HL-60/S4 treated with retinoic acid at 250 ng/mL for 4 days and 3 days (cell line): ENCODE measurements around the gene RAPH1.

Experiments used
- in situ Hi-C: fragments of 300-500 bp; cut with MboI; formaldehyde crosslinking; loops from 2 replicates; pipeline ENCODE4 v1.7.0; 2022; ENCODE audit warnings: low sequenced_read_pairs

The RAPH1 gene

DNA sequence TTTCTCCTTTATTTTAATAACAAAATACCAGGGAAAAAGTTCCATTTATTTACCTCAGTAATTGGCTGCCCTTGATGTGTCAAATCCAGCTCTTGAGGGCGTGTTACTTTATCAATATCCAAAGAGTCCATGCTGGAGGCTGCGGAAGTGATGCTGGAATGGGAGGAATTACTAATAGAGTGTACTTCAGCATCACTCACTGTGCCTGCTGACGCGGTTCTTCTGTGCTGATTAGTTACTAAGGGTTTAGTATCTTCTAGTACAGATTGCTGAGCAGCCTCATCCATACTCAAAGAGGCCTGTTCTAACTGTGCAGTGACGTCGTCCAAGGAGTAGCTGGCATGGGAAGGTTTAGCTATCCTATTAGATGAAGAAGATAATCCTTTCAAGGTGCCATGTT is 45.6 kb downstream of the RAPH1 start:
- in situ Hi-C loops = loop anchor here (25.0 kb wide), 1 partner anchor 323 kb away; no protein-coding TSS in a partner anchor

DNA sequence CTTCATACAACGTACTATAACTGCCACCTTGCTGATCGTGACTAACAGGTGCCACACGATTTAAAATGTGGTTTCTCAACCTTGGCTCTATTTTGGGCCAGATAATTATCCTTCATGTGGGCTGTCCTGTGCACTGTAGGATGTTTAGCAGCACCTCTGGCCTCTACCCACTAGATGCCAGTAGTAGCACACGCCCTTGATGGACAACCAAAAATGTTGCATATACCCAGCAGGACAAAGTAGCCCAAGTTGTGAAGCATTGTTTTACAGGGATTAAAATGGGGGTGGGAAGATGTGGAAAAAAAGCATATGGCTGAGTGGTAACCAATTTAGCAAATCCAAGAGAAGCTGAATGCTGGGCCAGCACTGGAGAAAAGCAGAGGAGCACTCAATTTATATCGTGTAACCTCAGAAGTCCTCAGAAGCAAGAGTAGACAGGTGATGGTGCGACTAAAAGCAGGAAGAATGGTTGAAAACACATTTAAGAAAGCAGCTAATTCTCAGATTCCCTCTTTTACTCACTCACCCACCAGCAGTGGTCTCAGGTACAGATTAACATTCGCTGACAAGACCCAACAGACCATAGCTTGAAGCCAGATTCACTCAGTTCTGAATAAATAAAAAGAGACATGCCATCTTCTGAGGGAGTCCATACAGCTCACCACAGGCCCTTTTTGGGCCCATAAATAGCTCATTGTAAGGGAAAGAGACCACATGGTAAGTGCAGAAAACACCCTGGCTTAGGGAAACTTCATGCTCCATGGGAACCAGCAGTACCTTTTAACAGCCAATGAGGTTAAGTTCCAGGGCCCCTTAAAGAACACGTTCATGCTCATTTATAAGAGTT is 50.6 kb downstream of the RAPH1 start:
- in situ Hi-C loops = loop anchor here (25.0 kb wide), 1 partner anchor 328 kb away; no protein-coding TSS in a partner anchor

DNA sequence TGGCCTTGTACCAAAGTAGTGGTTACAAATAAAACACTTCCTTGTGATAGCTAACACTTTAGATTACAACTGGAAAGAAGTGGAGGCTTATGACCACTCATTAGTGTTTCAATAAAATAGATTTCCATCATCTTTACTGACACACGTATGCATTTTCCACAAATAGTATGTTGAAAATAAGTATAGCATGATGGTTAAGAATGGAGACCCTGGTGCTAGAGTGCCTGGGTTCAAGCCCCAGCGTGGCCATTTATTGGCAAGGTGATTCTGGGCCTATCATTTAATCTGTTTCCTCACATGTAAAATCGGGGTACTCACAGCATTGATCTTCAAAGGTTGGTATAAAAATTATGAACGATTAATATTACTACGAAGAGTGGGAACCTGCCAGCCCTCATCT is 54.5 kb downstream of the RAPH1 start:
- in situ Hi-C loops = loop anchor here (25.0 kb wide), 1 partner anchor 332 kb away; no protein-coding TSS in a partner anchor

DNA sequence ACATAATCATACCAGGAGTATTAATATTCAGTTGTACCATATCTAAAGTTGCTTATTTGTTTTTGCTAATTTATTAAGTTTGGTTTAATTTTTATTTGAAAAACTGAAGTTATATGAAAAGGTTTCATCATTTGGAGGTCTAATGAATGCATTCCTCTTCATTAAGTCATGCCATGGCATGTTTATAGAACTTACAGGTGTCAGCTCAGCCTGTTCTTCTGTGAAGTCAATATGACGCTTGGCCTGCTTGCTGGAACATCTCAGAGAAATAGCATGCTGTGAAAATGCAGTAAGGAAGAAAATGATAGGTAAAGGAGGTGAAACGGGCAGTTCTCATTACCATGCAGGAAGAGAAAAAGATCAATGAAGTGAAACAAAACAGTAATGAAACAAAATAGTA is 58.2 kb downstream of the RAPH1 start:
- in situ Hi-C loops = loop anchor here (25.0 kb wide), 1 partner anchor 335 kb away; no protein-coding TSS in a partner anchor

DNA sequence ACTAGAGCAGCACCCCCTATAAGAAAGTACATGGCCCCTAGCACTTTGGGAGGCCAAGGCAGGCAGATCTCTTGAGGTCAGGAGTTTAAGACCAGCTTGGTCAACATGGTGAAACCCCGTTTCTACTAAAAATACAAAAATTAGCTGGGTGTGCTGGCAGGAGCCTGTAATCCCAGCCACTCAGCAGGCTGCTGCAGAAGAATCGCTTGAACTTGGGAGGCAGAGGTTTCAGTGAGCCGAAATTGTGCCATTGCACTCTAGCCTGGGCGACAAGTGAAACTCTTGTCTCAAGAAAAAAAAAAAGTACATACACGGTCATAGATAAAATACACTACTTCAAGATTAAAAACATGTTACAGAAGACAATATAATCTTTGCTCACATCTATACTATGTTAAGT is 63.8 kb downstream of the RAPH1 start:
- in situ Hi-C loops = loop anchor here (25.0 kb wide), 1 partner anchor 884 kb away; no protein-coding TSS in a partner anchor

DNA sequence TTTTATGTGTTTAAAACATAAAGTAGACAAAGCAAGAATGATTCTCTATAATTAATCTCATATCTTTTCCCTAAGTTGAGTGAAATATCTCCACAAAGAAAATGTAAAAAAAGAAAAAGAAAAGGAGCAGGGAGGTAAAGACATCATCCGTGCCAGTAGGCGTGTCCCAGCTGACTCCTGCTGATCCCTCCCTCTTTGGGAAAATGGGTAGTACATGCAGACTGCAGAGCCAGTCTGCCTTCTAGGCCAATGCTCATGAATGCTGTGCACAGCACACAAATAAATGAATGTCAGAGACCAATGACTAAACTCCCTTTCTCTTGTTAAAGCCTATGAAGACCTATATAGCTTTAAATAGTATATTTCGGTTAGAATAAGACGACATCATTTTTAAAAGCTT is 64.7 kb downstream of the RAPH1 start:
- in situ Hi-C loops = loop anchor here (25.0 kb wide), 1 partner anchor 883 kb away; no protein-coding TSS in a partner anchor

DNA sequence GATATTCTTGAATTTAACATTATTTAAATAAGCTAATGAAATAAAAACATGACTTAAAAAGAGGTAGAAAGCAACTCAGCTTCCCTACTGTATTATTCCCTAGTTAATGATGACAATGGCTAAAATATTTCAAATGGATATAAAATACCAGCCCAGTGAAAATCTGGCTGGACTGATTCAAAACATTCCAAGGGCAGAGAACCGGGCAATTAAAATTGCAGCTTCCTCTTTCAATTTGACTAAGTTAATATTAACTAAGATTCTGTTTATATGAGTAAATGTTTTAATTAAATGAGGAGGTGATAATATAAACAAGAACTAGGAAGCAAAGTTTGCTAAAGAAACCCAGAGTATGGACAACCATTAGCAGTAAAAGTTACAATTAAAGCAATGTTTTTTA is 65.6 kb downstream of the RAPH1 start:
- in situ Hi-C loops = loop anchor here (25.0 kb wide), 1 partner anchor 882 kb away; no protein-coding TSS in a partner anchor

DNA sequence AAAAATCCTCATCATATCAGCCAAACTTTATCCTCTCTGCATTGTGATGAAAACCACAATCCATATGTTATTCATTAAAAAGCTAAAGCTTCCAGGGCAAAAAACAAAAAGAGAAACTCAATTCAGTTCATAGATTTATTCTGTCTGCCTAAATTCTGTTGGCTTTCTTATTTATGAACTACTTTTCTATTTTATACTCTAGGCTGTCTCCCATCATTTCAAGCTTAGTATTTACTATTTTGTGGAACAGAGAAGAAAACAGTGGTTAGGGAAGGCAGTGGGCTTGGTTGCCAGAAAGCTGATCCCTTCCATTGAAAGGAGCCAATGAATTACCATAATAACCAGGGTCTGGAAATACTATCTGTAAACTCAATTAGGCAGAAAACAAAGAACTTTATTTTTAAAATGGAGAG is 71.8 kb downstream of the RAPH1 start:
- in situ Hi-C loops = loop anchor here (25.0 kb wide), 1 partner anchor 876 kb away; no protein-coding TSS in a partner anchor

DNA sequence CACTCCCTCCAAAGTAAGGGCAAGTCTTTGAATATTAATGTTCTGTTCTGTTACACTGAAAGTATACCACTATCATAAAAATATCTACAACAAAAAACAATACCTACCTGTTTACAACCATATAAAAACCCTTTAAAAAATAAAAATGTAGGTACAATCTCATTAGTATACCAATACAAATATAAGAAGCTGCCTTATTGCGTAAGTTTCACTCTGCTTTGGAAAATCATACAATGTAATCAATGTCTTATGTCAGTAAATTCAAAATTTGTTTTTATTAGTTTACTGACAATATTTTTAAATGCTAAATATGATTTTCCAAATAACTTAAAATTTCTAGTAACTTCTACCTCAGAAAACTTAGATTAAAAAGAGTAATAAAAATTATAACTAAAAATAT is 72.8 kb downstream of the RAPH1 start:
- in situ Hi-C loops = loop anchor here (25.0 kb wide), 1 partner anchor 875 kb away; no protein-coding TSS in a partner anchor

DNA sequence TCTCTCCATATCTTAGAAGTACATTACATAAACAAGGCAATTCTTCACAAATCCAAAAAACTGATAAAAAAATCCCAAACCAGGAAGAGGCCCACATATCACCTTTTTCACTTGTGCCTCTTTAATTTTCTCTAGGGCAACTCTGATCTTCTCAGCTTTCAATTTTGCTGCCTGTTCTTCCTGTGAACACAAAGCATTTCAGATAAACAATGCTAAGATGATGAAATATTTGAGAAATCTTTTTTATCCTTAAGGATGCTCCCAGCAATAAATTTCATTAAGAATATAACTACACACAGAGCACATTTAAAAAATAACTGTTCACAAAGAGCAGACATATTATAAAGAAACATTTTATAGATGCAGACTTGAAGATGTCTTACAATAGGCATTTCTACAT is 73.4 kb downstream of the RAPH1 start:
- in situ Hi-C loops = loop anchor here (25.0 kb wide), 1 partner anchor 874 kb away; no protein-coding TSS in a partner anchor

DNA sequence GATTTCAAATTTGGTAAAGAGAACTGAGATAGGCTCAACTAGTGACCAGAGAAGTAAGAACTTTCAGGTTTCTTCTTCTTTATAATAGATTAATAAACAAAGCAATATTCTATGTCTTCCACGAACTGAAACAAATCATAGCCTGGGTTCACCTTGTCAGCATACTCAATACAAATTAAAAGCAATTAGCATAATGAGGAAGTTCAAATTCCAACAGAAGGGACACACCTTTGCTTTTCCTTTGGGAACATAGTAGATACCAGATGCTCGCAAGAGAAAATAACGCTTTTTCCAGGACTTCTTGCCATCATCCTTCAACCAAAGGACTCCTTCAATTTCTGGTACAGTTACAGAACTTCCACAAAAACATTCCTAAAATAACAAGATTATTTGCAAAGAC is 79.9 kb downstream of the RAPH1 start:
- in situ Hi-C loops = loop anchor here (25.0 kb wide), 1 partner anchor 868 kb away; no protein-coding TSS in a partner anchor

DNA sequence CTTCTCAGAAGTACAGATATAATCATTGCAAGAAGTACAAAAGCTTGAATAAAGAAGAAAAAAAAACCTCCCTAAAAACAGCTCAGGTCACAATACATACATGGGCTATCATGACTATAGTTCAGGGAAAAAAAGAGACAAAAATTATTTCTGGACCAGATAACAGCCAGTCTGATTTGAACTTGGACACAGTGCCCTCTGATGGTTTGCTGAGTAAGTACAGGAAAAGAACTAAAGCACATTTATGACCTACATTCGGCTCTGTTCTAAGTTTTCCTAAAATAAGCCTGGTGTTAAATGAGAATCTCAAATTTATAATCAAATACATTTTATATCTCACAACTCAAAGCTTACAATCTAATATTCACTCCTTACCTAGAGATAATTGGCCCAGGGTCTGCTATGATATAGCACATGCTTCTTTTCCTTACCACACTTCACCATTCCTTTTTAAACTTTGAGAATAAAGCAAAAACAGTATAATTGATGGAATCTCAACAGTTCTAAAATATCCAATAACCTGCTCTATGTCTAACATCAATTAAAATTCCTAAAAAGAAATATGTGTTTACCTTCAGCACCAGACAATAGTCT is 81.1 kb downstream of the RAPH1 start:
- in situ Hi-C loops = loop anchor here (25.0 kb wide), 1 partner anchor 867 kb away; no protein-coding TSS in a partner anchor

DNA sequence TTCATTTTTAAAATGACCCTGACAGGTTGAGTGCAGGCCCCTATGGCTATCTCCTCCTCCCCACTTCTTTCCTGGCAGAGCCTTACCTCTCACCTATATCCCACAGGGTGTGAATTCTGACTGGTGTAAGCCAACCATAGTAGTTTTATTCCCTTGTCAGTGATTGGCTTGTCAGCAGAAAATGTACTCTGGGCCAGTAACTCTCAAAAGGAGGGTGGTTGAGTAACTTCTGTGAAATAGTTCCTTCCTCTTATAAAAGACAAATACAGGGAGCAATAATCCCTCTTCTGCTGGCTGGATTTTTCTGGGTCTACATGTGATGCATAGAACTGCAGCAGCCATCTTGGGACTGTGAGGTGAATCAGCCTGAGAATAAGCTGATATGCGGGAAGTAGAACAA is 83.4 kb downstream of the RAPH1 start:
- in situ Hi-C loops = loop anchor here (25.0 kb wide), 1 partner anchor 864 kb away; no protein-coding TSS in a partner anchor

DNA sequence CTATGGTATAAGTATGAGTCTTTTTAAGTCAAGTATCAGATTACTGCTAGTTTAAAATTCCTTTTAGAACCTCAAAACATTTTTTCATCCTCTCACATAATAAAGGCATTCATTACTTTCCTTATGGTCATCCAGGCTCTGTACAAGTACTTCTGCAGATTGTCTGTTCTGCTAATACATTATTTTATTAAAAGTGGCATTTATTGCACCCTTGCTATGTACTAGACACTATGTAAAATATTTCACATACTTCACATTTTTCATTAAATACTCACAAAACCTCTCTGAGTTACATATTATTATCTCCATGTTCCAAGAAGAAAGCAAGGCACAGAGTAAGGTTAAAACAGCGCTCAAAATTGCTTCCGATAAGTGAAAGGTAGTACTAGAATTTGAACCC is 84.1 kb downstream of the RAPH1 start:
- in situ Hi-C loops = loop anchor here (25.0 kb wide), 1 partner anchor 864 kb away; no protein-coding TSS in a partner anchor

DNA sequence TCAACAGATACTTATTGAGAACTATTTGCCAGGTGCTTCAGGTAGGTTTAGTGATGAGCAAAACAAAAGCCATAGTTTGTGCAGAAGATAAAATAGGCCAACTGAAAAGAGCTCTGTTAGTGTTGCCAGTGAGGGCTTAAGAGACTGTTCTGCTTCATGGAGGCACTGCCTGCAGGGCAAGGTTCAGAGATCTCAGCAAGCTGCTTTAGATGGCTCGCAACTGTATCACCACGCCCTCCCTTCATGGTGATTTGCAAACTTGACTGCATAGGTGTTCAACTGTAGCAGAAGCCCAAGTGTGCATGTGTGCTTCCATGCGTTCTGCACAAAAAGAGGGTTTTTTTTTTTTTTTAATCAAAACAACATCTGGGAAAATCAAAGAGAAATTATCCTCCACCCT is 84.5 kb downstream of the RAPH1 start:
- in situ Hi-C loops = loop anchor here (25.0 kb wide), 1 partner anchor 863 kb away; no protein-coding TSS in a partner anchor

DNA sequence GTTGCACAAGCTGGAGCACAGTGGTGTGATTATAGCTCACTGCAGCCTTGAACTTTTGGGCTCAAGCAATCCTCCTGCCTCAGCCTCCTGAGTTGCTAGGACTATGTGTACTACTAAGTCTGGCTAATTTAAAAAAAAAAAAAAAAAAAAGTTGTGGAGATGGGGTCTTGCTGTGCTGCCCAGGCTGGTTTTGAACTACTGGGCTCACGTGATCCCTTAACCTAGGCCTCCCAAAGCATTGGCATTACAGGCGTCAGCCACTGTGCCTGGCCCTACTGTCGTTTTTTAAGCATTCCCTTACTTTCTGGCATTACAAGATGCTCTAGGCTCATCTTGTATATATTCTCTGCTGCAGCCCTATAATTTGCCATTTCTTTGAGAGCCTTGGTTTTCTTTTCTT is 88.3 kb downstream of the RAPH1 start:
- in situ Hi-C loops = no loop called here

DNA sequence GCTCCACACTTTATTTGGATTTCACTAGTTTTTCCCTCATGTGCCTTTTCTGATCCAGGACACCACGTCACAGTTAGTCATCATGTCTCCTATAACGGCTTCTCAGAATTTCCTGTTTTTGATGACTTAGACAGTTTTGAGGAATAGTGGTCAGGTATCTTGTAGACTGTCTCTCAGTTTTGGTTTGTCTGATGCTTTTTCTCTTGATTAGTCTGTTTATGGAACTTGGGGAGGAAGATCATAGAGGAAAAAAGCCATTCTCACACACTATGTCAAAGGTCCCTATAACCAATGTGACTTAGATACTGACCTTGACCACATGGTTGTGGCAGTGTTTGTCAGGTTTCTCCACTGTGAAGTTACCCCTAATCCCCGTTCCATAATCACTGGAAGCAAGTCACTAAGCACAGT is 89.0 kb downstream of the RAPH1 start:
- in situ Hi-C loops = no loop called here

DNA sequence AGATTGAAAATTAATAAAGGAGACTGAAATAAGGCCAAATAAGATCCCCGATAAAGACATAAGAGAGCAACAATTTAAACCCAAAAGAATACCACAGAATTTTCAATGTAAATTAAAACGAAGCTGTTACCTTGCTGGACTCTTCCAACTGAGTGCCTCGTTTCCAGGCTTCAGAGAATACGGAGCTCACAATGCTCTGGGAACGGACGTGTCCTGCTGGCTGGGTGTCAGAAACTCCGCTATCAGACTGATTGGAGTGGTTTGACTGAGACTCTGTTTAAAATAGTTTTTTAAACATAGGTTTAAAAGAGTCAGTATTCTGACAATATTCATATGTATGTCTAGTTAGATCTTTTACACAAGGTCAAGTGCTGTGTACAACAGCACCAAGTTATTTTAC is 90.4 kb downstream of the RAPH1 start:
- in situ Hi-C loops = no loop called here

DNA sequence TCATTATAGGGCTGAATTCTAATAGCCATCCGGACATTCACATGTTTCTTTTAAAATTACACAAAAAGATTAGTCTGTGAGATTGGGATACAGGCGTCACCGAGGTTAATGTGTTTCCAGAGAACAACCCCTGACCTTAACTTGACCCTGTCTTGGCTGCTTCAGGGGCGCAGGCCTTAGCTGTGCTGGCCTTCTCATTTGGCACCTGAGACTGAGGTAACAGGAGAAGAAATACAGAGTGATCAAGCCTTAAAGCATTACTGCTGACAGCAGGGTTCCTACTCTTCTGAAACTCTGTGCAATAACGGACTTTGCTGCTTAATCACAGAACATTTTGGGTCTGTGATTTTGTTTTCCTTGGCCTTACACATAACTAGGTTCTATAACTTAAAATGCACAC is 92.6 kb downstream of the RAPH1 start:
- in situ Hi-C loops = no loop called here

DNA sequence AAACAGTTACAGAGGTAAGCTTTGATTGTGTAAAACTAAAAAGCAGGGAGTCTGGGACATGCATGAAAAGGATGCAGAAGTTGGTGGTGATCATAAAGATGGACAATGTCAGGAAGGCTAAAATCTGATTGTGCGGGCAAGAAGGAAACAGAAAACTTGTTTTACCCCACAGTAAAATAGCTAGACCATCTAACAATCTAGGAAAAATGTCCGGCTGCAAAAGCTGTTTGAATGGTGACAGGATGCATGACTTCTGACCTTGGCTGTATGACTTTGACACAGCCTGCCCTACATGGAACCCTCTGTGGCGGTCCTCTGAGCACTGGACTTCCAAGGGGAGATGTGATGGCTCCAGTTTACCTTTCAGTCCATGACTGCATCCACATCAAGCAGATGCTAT is 93.6 kb downstream of the RAPH1 start:
- in situ Hi-C loops = no loop called here

DNA sequence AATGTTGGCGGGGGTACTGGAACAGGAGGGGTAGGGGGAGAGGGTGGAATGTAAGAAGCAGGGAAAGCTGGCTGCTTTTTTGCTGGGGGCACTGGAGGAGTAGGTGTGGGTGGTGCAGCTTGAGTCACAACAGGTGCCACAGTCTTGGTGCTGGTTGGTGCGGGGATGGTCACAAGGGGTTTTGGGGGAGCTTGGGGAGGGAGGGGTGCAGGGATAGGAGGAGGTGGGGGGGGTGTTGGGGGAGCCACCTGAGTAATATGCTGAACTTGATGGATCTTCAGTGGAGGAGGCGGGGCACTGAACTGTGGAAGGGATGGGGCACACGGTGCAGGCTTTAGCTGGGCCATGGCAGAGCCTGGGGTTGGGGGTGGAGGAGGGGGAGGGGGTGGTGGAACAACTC is 94.4 kb downstream of the RAPH1 start:
- in situ Hi-C loops = no loop called here
